ENCODE results near the gene FGGY. TPM values are rescaled to one million over a fixed set of nuclear protein-coding genes. Genes with fewer than 3 reads are reported as not detected.
A peak's percentile ranks its signal among the peaks of the same experiment; 100 is the strongest.

The FGGY gene
- total and polyA plus RNA-seq, 4 donors = 9.0 to 44.4 (median 21.1) TPM

GRCh38 chr1:59285691-59286090 lies 11.2 kb upstream of the FGGY start:
- WGBS (ENCODE audit: insufficient coverage) = no CpG with 5 or more reads among the region's 4 CpGs

GRCh38 chr1:59288046-59288445 lies 8.8 kb upstream of the FGGY start:
- DNase-seq (ENCODE audit: low read depth in 4 of 6, low spot score in 6 of 6) = no peak
- Histone ChIP-seq H3K4me3 (ENCODE audit: low read depth, low read length) (no peak overlapping the region), H3K9me3 (ENCODE audit: control insufficient read depth, insufficient read depth, low read length) (no peaks in the 10 kb centered on the region), H3K4me1 (ENCODE audit: control insufficient read depth, insufficient read depth, low read length) (no peaks in the 10 kb centered on the region), H3K27ac (ENCODE audit: low read depth, low read length) (no peak overlapping the region), H3K27me3 (ENCODE audit: control insufficient read depth, insufficient read depth, low read length) (no peaks in the 10 kb centered on the region), H3K36me3 (ENCODE audit: control insufficient read depth, insufficient read depth, low read length) (no peaks in the 10 kb centered on the region)
- no CpG with 5 or more reads among the region's 3 CpGs for WGBS (ENCODE audit: insufficient coverage)

More at GRCh38 chr1:59285691-59286090, 11.2 kb upstream of the FGGY start:
- Histone ChIP-seq H3K27ac (ENCODE audit: low read depth, low read length) (no peak overlapping the region), H3K4me1 (ENCODE audit: control insufficient read depth, insufficient read depth, low read length) (no peaks in the 10 kb centered on the region), H3K27me3 (ENCODE audit: control insufficient read depth, insufficient read depth, low read length) (no peaks in the 10 kb centered on the region), H3K4me3 (ENCODE audit: low read depth, low read length) (no peak overlapping the region), H3K36me3 (ENCODE audit: control insufficient read depth, insufficient read depth, low read length) (no peaks in the 10 kb centered on the region), H3K9me3 (ENCODE audit: control insufficient read depth, insufficient read depth, low read length) (no peaks in the 10 kb centered on the region)
- no peak for DNase-seq (ENCODE audit: low read depth in 4 of 6, low spot score in 6 of 6)

GRCh38 chr1:59289570-59289969 lies 7.3 kb upstream of the FGGY start:
- no peak overlapping the region for H3K27ac ChIP-seq (ENCODE audit: low read depth, low read length)
- WGBS (ENCODE audit: insufficient coverage) = 100% methylated on average over 2 of the region's 2 CpGs
- H3K4me1 ChIP-seq (ENCODE audit: control insufficient read depth, insufficient read depth, low read length) = no peaks in the 10 kb centered on the region

DNA sequence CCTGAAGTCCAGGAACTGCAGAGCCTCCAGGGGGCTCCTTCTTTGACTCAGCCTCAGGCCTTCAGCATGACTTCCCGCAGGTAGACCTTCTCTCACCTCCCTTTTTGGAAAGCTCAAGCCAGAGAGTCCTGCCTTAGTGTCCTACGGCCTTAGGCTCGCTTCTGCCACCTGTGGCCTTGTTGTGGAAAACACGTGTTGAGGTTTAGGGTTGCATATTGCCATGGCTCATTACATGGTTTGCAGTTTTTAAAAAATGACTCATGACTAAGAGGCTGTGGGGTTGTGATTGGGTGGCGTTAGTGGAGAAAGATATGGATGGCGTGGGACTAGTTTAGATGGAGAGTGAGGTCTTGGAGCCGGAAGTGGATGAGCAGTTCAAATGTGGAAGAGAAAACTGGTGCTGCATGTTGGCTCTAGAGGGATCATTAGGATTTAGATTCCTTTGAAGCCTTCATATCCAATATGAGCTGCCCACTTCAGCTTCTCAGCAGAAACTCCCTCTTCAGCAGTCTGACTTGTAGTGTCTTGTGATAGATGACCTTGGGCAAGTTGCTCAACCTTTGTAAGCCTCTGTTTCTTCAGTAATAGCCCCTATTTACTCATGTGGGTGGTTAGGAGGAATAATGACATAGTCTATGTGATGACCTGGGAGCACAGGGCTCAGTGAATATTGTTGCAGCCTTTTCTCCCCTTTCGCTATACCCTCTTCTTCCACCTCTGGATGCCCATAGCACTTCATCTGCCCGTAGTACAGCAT lies 6.5 kb upstream of the FGGY start:
- no peak for DNase-seq (ENCODE audit: low read depth in 4 of 6, low spot score in 6 of 6)
- Histone ChIP-seq H3K9me3 (ENCODE audit: control insufficient read depth, insufficient read depth, low read length) (no peaks in the 10 kb centered on the region), H3K36me3 (ENCODE audit: control insufficient read depth, insufficient read depth, low read length) (no peaks in the 10 kb centered on the region), H3K4me3 (ENCODE audit: low read depth, low read length) (no peak overlapping the region), H3K27ac (ENCODE audit: low read depth, low read length) (no peak overlapping the region), H3K4me1 (ENCODE audit: control insufficient read depth, insufficient read depth, low read length) (no peaks in the 10 kb centered on the region), H3K27me3 (ENCODE audit: control insufficient read depth, insufficient read depth, low read length) (no peaks in the 10 kb centered on the region)
- 76% methylated on average over 7 of the region's 9 CpGs for WGBS (ENCODE audit: insufficient coverage)

More at GRCh38 chr1:59289570-59289969, 7.3 kb upstream of the FGGY start:
- Histone ChIP-seq H3K36me3 (ENCODE audit: control insufficient read depth, insufficient read depth, low read length) (no peaks in the 10 kb centered on the region), H3K9me3 (ENCODE audit: control insufficient read depth, insufficient read depth, low read length) (no peaks in the 10 kb centered on the region), H3K4me3 (ENCODE audit: low read depth, low read length) (no peak overlapping the region), H3K27me3 (ENCODE audit: control insufficient read depth, insufficient read depth, low read length) (no peaks in the 10 kb centered on the region)
- DNase-seq (ENCODE audit: low read depth in 4 of 6, low spot score in 6 of 6) = no peak

DNA sequence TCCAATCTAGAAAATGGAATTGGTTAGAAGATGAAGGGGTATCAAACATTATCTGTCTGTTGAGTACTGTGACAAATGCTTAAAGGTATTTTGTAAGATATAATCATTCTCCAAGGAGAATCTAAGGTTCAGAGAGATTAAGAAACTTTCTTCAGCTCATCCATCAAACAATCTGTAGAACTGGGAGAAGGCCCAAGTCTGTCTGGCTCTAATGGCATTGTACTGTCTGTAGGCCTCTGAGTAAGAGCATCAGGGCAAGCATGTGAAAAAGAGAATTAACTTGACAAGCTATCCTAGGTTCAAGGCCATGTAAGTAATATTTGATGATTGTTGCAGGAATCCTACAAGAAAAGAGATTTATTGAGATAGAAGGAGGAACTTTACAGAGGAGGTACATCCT lies 5.3 kb upstream of the FGGY start:
- Histone ChIP-seq H3K9me3 (ENCODE audit: control insufficient read depth, insufficient read depth, low read length) (no peaks in the 10 kb centered on the region), H3K27me3 (ENCODE audit: control insufficient read depth, insufficient read depth, low read length) (no peaks in the 10 kb centered on the region), H3K27ac (ENCODE audit: low read depth, low read length) (no peak overlapping the region), H3K36me3 (ENCODE audit: control insufficient read depth, insufficient read depth, low read length) (no peaks in the 10 kb centered on the region), H3K4me3 (ENCODE audit: low read depth, low read length) (no peak overlapping the region), H3K4me1 (ENCODE audit: control insufficient read depth, insufficient read depth, low read length) (peaks cover 3% of the 10 kb centered on the region)
- no peak for DNase-seq (ENCODE audit: low read depth in 4 of 6, low spot score in 6 of 6)

GRCh38 chr1:59292562-59292961 lies 4.3 kb upstream of the FGGY start:
- WGBS (ENCODE audit: insufficient coverage) = 67% methylated on average over 1 of the region's 2 CpGs
- Histone ChIP-seq H3K27ac (ENCODE audit: low read depth, low read length) (no peak overlapping the region), H3K36me3 (ENCODE audit: control insufficient read depth, insufficient read depth, low read length) (no peaks in the 10 kb centered on the region), H3K4me3 (ENCODE audit: low read depth, low read length) (no peak overlapping the region), H3K27me3 (ENCODE audit: control insufficient read depth, insufficient read depth, low read length) (no peaks in the 10 kb centered on the region), H3K9me3 (ENCODE audit: control insufficient read depth, insufficient read depth, low read length) (no peaks in the 10 kb centered on the region), H3K4me1 (ENCODE audit: control insufficient read depth, insufficient read depth, low read length) (peaks cover 11% of the 10 kb centered on the region)
- DNase-seq (ENCODE audit: low read depth in 4 of 6, low spot score in 6 of 6) = peak in 1 of 6 donors; percentile 35

DNA sequence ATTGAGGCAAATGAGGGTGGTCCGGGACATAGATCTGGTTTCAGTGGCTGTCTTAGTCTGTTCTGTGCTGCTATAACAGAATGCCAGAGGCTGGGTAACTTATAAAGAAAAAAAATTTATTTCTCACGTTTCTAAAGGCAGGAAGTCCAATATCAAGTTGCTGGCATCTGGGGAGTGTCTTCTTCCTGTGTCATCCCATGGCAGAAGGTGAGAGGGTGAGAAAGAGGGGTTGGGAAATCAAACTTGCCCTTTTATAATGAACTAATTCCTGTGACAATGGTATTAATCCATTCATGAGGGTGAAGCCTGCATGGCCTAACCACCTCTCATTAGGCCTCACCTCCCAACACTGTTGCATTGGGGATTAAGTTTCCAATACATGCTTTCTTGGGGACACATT lies 3.7 kb upstream of the FGGY start:
- H3K27me3 ChIP-seq (ENCODE audit: control insufficient read depth, insufficient read depth, low read length) = no peaks in the 10 kb centered on the region
- no CpG with 5 or more reads among the region's 2 CpGs for WGBS (ENCODE audit: insufficient coverage)
- H3K36me3 ChIP-seq (ENCODE audit: control insufficient read depth, insufficient read depth, low read length) = no peaks in the 10 kb centered on the region
- no peak overlapping the region for H3K27ac ChIP-seq (ENCODE audit: low read depth, low read length)
- H3K9me3 ChIP-seq (ENCODE audit: control insufficient read depth, insufficient read depth, low read length) = no peaks in the 10 kb centered on the region
- DNase-seq (ENCODE audit: low read depth in 4 of 6, low spot score in 6 of 6) = no peak
- H3K4me3 ChIP-seq (ENCODE audit: low read depth, low read length) = no peak overlapping the region
- H3K4me1 ChIP-seq (ENCODE audit: control insufficient read depth, insufficient read depth, low read length) = peaks cover 16% of the 10 kb centered on the region

GRCh38 chr1:59293849-59294248 lies 3.0 kb upstream of the FGGY start:
- DNase-seq (ENCODE audit: low read depth in 4 of 6, low spot score in 6 of 6) = no peak
- Histone ChIP-seq H3K36me3 (ENCODE audit: control insufficient read depth, insufficient read depth, low read length) (no peaks in the 10 kb centered on the region), H3K4me1 (ENCODE audit: control insufficient read depth, insufficient read depth, low read length) (peaks cover 16% of the 10 kb centered on the region), H3K27ac (ENCODE audit: low read depth, low read length) (no peak overlapping the region), H3K9me3 (ENCODE audit: control insufficient read depth, insufficient read depth, low read length) (no peaks in the 10 kb centered on the region), H3K4me3 (ENCODE audit: low read depth, low read length) (no peak overlapping the region), H3K27me3 (ENCODE audit: control insufficient read depth, insufficient read depth, low read length) (no peaks in the 10 kb centered on the region)
- 92% methylated on average over 10 of the region's 12 CpGs for WGBS (ENCODE audit: insufficient coverage)

DNA sequence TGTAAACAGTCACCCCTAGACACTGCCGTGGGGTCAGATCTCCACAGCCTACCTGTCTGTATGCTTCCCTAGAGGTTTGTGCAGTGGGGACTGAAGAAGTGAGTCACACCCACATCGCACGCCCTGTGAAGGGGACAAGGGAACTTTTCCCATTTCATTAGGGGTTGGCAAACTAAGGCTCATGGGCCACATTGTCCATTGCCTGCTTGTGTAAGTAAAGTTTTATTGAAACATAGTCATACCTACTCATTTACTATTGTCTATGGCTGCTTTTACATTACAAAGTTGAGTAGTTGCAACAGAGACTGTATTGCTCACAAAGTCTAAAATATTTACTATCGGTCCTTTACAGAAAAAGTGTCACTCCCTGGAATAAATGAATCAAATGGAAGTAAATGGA lies 2.5 kb upstream of the FGGY start:
- Histone ChIP-seq H3K4me1 (ENCODE audit: control insufficient read depth, insufficient read depth, low read length) (peaks cover 16% of the 10 kb centered on the region), H3K36me3 (ENCODE audit: control insufficient read depth, insufficient read depth, low read length) (no peaks in the 10 kb centered on the region), H3K27ac (ENCODE audit: low read depth, low read length) (no peak overlapping the region), H3K4me3 (ENCODE audit: low read depth, low read length) (no peak overlapping the region), H3K9me3 (ENCODE audit: control insufficient read depth, insufficient read depth, low read length) (no peaks in the 10 kb centered on the region), H3K27me3 (ENCODE audit: control insufficient read depth, insufficient read depth, low read length) (no peaks in the 10 kb centered on the region)
- no peak for DNase-seq (ENCODE audit: low read depth in 4 of 6, low spot score in 6 of 6)
- WGBS (ENCODE audit: insufficient coverage) = 100% methylated on average over 2 of the region's 4 CpGs

- WGBS (ENCODE audit: insufficient coverage) = 77% methylated on average over 4 of the region's 4 CpGs
- H3K27ac ChIP-seq (ENCODE audit: low read depth, low read length) = peak overlapping the region; percentile 98
- no peaks in the 10 kb centered on the region for H3K9me3 ChIP-seq (ENCODE audit: control insufficient read depth, insufficient read depth, low read length)
- H3K27me3 ChIP-seq (ENCODE audit: control insufficient read depth, insufficient read depth, low read length) = no peaks in the 10 kb centered on the region
- no peaks in the 10 kb centered on the region for H3K36me3 ChIP-seq (ENCODE audit: control insufficient read depth, insufficient read depth, low read length)
- peak overlapping the region; percentile 66 for H3K4me3 ChIP-seq (ENCODE audit: low read depth, low read length)
- H3K4me1 ChIP-seq (ENCODE audit: control insufficient read depth, insufficient read depth, low read length) = peaks cover 16% of the 10 kb centered on the region
- no peak for DNase-seq (ENCODE audit: low read depth in 4 of 6, low spot score in 6 of 6)
These were observed 1.3 kb upstream of the FGGY start for GRCh38 chr1:59295618-59296017.

Measured in spinal cord (tissue), 10 donors.